Measurements from ENCODE around the gene PARP16. TPM values are rescaled to one million over a fixed set of nuclear protein-coding genes. Genes with fewer than 3 reads are reported as not detected.

Gene PARP16
- total RNA-seq, 1 experiment from 2014 or later, result 9.7 TPM

DNA sequence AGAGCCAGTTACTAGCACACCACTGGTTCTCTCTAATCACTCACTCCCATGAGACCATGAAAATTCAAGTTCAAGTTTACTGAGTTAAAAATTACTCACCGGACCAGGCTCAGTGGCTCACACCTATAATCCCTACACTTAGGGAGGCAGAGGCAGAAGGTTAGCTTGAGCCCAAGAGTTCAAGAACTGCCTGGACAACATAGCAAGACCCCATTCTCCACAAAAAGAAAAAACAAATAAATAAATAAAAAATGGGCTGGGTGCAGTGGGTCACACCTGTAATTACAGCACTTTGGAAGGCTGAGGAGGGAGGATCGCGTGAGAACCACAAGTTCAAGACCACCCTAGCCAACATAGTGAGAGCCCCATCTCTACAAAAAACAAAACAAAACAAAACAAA is 54.2 kb downstream of the PARP16 start:
- ChIA-PET POLR2A (no interaction called here), RAD21 (ENCODE audit: low non-redundant PET in 1 of 2, low total read pairs in 2 of 2, uncharacterized antibody in 2 of 2, unreplicated experiment in 2 of 2) (no interaction called here), CTCF (no interaction called here)
- Histone ChIP-seq H3K36me3 (ENCODE audit: control insufficient read depth in 1 of 2, insufficient read depth in 2 of 2, low read length in 2 of 2) (no peaks in the 10 kb centered on the region), H3K79me2 (ENCODE audit: insufficient read depth, low read length) (no peaks in the 10 kb centered on the region), H3K9me3 (ENCODE audit: control insufficient read depth in 1 of 2, insufficient read depth in 1 of 2, low read depth in 1 of 2, low read length in 2 of 2) (no peaks in the 10 kb centered on the region), H3K9ac (ENCODE audit: low read length) (no peak overlapping the region), H4K20me1 (ENCODE audit: insufficient read depth) (no peaks in the 10 kb centered on the region), H3K4me3 (replicated peaks in 1 of 2; ENCODE audit: low read depth in 1 of 2, low read length in 2 of 2) (no peak overlapping the region), H3K27me3 (ENCODE audit: insufficient read depth, low read length) (no peaks in the 10 kb centered on the region), H3K4me1 (ENCODE audit: control insufficient read depth in 1 of 2, insufficient read depth in 2 of 2, low read length in 2 of 2) (no peaks in the 10 kb centered on the region), H3K4me2 (ENCODE audit: low read length) (no peak overlapping the region), H3K9me2 (ENCODE audit: insufficient read depth) (no peaks in the 10 kb centered on the region), H3K27ac (ENCODE audit: low read depth, low read length) (no peak overlapping the region), H2AFZ (ENCODE audit: low read depth, low read length, poor library complexity, severe bottlenecking) (no peak overlapping the region)
- TF ChIP-seq ZFX (IDR thresholded peaks at IDR 0.05) (no peak), SP1 (IDR thresholded peaks at IDR 0.05; ENCODE audit: low read depth) (no peak), ZNF274 (IDR thresholded peaks at IDR 0.05; ENCODE audit: low read depth, low read length) (no peak), SIN3A (IDR thresholded peaks at IDR 0.05; ENCODE audit: low read depth) (no peak), YY1 (IDR thresholded peaks at IDR 0.05; ENCODE audit: extremely low read depth, insufficient replicate concordance, low read depth, low read length) (no peak), POLR2A (IDR thresholded peaks at IDR 0.05; ENCODE audit: borderline replicate concordance, extremely low read depth, insufficient read depth, insufficient read length) (no peak), SRF (IDR thresholded peaks at IDR 0.05; ENCODE audit: low read depth) (no peak), TCF7L2 (IDR thresholded peaks at IDR 0.05; ENCODE audit: borderline replicate concordance, extremely low read depth, insufficient read depth, insufficient read length) (no peak), CBX3 (IDR thresholded peaks at IDR 0.05; ENCODE audit: low read depth) (no peak), EZH2 (IDR thresholded peaks at IDR 0.05) (no peak), CEBPB (IDR thresholded peaks at IDR 0.05; ENCODE audit: low read depth) (no peak), EZH2phosphoT487 (IDR thresholded peaks at IDR 0.05; ENCODE audit: borderline replicate concordance) (no peak), EGR1 (IDR thresholded peaks at IDR 0.05; ENCODE audit: low read depth) (no peak), FOSL1 (IDR thresholded peaks at IDR 0.05; ENCODE audit: low read depth) (no peak), POLR2AphosphoS5 (IDR thresholded peaks at IDR 0.05; ENCODE audit: low read depth, low read length) (no peak)
- TF ChIP-seq, protein P1, sequence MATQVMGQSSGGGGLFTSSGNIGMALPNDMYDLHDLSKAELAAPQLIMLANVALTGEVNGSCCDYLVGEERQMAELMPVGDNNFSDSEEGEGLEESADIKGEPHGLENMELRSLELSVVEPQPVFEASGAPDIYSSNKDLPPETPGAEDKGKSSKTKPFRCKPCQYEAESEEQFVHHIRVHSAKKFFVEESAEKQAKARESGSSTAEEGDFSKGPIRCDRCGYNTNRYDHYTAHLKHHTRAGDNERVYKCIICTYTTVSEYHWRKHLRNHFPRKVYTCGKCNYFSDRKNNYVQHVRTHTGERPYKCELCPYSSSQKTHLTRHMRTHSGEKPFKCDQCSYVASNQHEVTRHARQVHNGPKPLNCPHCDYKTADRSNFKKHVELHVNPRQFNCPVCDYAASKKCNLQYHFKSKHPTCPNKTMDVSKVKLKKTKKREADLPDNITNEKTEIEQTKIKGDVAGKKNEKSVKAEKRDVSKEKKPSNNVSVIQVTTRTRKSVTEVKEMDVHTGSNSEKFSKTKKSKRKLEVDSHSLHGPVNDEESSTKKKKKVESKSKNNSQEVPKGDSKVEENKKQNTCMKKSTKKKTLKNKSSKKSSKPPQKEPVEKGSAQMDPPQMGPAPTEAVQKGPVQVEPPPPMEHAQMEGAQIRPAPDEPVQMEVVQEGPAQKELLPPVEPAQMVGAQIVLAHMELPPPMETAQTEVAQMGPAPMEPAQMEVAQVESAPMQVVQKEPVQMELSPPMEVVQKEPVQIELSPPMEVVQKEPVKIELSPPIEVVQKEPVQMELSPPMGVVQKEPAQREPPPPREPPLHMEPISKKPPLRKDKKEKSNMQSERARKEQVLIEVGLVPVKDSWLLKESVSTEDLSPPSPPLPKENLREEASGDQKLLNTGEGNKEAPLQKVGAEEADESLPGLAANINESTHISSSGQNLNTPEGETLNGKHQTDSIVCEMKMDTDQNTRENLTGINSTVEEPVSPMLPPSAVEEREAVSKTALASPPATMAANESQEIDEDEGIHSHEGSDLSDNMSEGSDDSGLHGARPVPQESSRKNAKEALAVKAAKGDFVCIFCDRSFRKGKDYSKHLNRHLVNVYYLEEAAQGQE (IDR thresholded peaks at IDR 0.05; ENCODE audit: low read depth), result no peak
- TF ChIP-seq, protein P2, sequence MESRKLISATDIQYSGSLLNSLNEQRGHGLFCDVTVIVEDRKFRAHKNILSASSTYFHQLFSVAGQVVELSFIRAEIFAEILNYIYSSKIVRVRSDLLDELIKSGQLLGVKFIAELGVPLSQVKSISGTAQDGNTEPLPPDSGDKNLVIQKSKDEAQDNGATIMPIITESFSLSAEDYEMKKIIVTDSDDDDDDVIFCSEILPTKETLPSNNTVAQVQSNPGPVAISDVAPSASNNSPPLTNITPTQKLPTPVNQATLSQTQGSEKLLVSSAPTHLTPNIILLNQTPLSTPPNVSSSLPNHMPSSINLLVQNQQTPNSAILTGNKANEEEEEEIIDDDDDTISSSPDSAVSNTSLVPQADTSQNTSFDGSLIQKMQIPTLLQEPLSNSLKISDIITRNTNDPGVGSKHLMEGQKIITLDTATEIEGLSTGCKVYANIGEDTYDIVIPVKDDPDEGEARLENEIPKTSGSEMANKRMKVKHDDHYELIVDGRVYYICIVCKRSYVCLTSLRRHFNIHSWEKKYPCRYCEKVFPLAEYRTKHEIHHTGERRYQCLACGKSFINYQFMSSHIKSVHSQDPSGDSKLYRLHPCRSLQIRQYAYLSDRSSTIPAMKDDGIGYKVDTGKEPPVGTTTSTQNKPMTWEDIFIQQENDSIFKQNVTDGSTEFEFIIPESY (IDR thresholded peaks at IDR 0.05; ENCODE audit: extremely low read depth, insufficient replicate concordance, low read length), result no peak
- TF ChIP-seq, protein P3, sequence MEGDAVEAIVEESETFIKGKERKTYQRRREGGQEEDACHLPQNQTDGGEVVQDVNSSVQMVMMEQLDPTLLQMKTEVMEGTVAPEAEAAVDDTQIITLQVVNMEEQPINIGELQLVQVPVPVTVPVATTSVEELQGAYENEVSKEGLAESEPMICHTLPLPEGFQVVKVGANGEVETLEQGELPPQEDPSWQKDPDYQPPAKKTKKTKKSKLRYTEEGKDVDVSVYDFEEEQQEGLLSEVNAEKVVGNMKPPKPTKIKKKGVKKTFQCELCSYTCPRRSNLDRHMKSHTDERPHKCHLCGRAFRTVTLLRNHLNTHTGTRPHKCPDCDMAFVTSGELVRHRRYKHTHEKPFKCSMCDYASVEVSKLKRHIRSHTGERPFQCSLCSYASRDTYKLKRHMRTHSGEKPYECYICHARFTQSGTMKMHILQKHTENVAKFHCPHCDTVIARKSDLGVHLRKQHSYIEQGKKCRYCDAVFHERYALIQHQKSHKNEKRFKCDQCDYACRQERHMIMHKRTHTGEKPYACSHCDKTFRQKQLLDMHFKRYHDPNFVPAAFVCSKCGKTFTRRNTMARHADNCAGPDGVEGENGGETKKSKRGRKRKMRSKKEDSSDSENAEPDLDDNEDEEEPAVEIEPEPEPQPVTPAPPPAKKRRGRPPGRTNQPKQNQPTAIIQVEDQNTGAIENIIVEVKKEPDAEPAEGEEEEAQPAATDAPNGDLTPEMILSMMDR (IDR thresholded peaks at IDR 0.05 in 2 of 3, conservative IDR thresholded peaks at IDR 0.05 in 1 of 3; ENCODE audit: borderline replicate concordance in 1 of 3, insufficient read depth in 1 of 3, low read depth in 2 of 3, low read length in 2 of 3), result no peak
- TF ChIP-seq, protein P4, sequence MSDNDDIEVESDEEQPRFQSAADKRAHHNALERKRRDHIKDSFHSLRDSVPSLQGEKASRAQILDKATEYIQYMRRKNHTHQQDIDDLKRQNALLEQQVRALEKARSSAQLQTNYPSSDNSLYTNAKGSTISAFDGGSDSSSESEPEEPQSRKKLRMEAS (IDR thresholded peaks at IDR 0.05), result no peak
- TF ChIP-seq, protein P5, sequence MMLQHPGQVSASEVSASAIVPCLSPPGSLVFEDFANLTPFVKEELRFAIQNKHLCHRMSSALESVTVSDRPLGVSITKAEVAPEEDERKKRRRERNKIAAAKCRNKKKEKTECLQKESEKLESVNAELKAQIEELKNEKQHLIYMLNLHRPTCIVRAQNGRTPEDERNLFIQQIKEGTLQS (IDR thresholded peaks at IDR 0.05), result no peak
- intact Hi-C loops (cut with micrococcal nuclease), result no loop called here
- no peak for DNase-seq (ENCODE audit: low read depth, low spot score)
- BruUV-seq (replicated peaks), result no TSS peak
- ATAC-seq, result no peak

Data from HCT116 (cell line).